GM19395 (cell line): ENCODE measurements around the gene TWNK.
"Not testable (repeated sequence)": the region's sequence is repeated elsewhere in the genome, so short reads cannot be mapped to it uniquely, and the experiment has no call there.

Experiments
- ATAC-seq: cut with Tn5 transposase; IDR thresholded peaks from one replicate; pipeline ENCODE4 v1.9.1; 2021; ENCODE audit warnings: mild to moderate bottlenecking, moderate library complexity; ENCODE audit not compliant: unreplicated experiment

TWNK gene

GRCh38 chr10:101029520-101030295 lies 42.4 kb downstream of the TWNK start:
- no peak for ATAC-seq

GRCh38 chr10:101030496-101031127 lies 43.3 kb downstream of the TWNK start:
- no peak for ATAC-seq

DNA sequence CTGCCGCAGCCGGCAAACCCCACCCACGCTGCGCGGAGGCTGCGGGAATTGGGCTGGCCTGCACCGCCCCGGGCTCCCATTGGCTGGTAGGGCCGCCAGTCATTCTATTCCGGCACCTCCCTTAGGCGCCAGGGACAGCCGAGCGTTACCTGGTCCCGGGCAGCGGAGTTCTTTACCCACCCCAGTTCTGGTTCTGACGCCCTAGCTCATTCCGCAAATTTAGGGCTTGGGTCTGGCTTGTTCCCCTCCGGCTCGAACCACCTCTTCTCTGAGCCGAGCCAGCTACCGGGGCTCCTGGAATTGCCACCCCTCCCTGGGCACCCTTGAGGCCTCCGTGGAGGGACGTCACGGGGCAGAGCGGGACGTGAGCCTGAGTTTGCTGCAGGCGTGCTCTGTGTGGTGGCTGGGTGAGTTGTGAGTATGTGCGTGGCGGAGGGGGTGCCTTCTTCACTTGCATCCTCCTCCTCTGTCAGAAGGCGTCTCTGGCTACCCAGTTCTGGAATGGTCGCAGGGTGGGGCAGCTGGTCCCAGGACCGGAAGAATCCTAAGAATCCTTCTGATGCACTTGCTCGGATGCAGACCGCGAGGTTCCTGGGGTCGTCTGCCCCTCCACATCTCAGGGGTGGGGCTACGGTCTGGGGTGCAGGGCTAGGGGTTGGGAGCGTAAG lies 43.9 kb downstream of the TWNK start, which contains the start of the genes PDZD7 and SFXN3:
Gene PDZD7, minus strand, starts transcription at position 2 of the 668 bp plus-strand sequence. CDS start 910 bp downstream, outside the sequence.
Gene SFXN3, plus strand, starts transcription at position 107 of the 668 bp plus-strand sequence. CDS start 3,461 bp downstream, outside the sequence.
- peak; percentile 89 for ATAC-seq

DNA sequence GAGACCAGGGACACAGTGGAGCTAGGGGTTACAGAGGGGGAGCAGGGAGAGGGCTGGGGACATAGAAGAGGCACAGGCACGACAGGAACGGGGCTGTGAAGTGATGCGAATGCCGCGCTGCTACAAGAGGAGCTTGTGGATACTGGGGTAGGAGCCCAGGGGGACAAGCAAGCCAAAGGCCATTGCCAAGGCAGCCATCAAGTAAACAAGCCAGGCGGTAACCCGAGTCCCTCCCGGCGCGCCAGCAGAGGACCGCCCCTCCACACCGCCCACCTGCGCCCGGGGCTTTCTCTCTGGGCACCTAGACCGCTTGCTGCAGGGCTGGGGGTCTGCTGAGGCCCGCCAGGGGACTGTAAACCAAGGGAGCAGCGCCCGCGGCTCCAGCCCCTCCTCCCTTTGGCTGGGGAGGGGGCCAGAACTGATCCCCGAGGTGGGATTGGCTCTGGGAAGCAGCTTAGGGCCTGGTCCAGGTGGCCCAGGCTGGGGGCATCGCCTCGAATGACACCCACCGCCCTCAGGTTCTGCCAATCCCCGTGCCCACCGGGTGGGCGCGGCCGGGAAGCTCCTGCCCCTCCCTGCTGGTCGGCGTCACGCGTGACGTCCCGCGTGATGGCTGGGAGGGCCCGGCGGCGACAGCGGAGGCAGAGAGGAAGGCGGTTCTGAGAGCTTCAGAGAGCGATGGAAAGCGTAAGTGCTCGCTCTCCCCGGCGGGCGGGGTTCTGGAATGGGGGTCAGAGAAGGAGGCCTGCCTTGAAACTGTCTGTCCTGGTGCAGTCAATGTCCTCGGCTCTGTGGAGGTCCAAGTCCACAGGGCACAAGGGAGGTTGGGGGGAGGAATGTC lies 44.7 kb downstream of the TWNK start:
- ATAC-seq, result peak; percentile 47

DNA sequence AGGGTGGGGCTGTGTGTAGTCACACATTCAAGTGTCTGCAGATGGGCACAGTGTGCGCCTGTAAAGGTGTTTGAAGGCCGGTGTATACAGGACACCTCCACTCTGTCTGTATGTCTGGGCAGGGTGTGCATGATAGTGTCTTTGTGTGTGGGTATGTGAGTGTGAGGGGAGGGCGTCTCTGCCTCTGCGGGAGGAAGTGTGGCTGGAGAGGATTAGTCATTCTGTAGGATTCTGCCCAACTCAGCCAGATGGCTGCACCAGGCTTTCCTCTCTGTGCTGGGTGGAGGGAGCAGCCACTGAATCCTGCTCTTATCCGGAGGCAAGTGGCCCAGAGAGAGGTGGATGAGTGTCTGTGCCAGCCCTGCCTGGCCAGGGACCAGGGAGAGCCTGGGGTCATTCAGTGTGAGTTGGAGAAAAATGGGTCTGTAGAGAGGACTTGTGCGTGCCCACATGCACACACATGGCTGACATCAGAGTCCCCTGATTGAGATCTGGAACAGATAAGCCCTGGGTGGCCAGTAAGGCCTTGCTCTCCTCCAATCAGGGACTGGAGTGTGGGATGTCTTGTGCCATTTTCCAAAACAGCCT lies 45.4 kb downstream of the TWNK start:
- ATAC-seq, result peak; percentile 26

GRCh38 chr10:101033276-101033675 lies 45.9 kb downstream of the TWNK start:
- no peak for ATAC-seq

DNA sequence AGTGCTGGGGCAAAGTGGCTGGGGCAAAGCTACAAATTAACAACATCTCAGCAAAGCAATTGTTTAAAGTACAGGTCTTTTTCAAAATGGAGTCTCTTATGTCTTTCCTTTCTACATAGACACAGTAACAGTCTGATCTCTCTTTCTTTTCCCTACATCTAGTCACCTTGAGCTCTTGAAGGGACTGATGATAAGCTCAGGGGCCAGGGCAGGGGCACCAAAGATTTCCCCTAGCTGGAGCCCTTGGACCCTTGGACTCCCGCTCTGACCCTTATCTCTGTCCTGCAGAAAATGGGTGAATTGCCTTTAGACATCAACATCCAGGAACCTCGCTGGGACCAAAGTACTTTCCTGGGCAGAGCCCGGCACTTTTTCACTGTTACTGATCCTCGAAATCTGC lies 47.1 kb downstream of the TWNK start:
- ATAC-seq, result not testable (repeated sequence)

DNA sequence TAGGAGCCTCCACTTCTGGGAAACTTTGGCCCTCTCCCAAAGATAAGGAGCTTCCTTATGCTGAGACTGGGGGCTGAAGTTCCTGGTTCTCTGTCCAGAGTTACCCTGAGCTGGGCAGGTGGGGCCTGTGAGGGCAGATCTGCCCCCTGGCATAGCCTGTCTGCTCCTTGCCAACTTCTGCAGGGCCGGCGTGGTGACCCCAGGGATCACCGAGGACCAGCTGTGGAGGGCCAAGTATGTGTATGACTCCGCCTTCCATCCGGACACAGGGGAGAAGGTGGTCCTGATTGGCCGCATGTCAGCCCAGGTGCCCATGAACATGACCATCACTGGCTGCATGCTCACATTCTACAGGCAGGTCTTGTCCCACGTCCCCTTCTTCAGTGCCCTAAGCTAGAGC lies 48.0 kb downstream of the TWNK start:
- ATAC-seq, result no peak

GRCh38 chr10:101035916-101036702 lies 48.8 kb downstream of the TWNK start:
- ATAC-seq, result no peak

DNA sequence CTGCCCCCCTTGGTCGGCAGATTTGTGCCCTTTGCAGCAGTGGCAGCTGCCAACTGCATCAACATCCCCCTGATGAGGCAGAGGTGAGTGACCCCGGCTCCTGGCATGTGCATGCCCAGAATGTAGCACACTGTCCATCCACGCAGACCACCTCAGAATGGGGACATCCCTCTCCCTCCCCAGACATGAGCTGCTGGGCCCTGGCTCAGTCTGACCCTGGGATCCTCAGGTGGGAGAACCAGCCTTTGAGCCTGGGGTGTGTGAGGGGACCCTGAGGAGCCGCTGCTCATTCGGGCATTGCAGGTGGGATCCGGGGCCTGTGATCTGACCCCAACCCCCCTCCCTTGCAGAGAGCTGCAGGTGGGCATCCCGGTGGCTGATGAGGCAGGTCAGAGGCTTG lies 49.4 kb downstream of the TWNK start:
- ATAC-seq, result no peak

- ATAC-seq, result no peak
Observed at GRCh38 chr10:101038484-101038883, 51.1 kb downstream of the TWNK start.

- no peak for ATAC-seq
Observed at GRCh38 chr10:101040061-101040460, 52.7 kb downstream of the TWNK start.

- no peak for ATAC-seq
Observed at GRCh38 chr10:101040851-101041250, 53.5 kb downstream of the TWNK start.

- ATAC-seq, result peak; percentile 69
Observed at GRCh38 chr10:101041252-101041761, 54.0 kb downstream of the TWNK start.

GRCh38 chr10:101042118-101042517 lies 54.8 kb downstream of the TWNK start:
- no peak for ATAC-seq

DNA sequence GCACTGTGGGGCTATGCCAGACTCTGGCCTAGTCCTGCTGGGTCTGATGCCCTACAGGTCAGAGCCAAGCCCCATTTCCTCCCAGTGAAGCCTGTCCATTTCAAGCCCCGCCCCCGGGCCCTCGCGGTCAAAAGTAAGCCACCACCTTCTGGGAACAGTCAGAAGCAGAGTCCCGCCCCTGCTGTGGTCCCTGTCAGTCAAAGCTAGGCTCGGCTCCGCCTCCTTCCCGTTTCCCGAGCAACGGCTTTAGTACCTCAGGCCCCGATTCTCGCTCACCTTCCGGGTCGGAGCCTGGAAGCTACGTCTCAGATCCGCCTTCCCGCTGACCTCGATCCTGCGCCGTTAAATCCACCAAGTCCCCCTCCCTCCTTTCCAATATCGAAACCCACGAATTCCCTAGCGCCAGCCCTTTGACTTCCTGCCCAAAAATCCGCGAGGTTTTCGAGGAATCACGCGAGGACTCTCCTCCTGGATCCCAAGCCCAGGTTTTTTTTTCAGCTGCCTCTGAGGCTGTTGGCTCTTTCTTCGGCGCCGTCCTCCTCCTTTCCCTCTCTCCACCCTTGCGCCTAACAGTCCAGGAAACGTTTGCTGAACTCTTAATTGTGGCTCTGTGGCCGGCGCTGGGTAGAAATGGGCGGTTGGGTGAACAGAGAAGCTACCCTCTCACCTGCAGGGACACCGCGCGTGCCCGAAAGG lies 55.5 kb downstream of the TWNK start:
- ATAC-seq, result peak; percentile 94

DNA sequence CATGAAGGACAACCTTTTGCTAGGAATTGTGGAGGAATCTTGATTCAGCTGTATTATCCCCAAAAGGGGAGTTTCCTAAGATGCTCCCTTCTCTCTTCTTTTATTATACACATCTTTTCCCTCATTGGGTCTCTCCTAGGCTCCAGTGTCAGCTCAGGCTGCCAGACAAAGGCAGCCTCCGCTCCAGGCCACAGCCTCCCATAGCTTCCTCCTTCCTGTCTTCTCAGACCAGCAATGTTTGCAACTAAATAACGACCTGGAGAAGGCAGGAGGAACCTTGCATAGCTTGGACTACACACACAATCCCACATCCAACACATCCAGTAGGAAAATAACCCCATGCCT lies 56.0 kb downstream of the TWNK start:
- ATAC-seq, result no peak
